RWPE2 (cell line): Measurements from ENCODE around the gene GPR34.

Source experiments
- ATAC-seq: fragments of 200-7000 bp; cut with Tn5 transposase; 3 replicates; pipeline ENCODE4 v1.9.1; 2021; ENCODE audit warnings: low read depth
- DNase-seq: peaks from one replicate; pipeline ENCODE4 v3.0.0-alpha.2; 2020; ENCODE audit warnings: low spot score
- H3K27ac ChIP-seq: fragments of 450-650 bp; 2 replicates; pipeline ENCODE4 v1.5.1; 2017; ENCODE audit warnings: mild to moderate bottlenecking; ENCODE audit not compliant: poor library complexity, severe bottlenecking
- H3K27me3 ChIP-seq: fragments of 250-450 bp; sonication (Bioruptor Pico); 2 replicates; pipeline ENCODE4 v1.5.1; 2021; ENCODE audit warnings: mild to moderate bottlenecking, moderate library complexity; ENCODE audit not compliant: insufficient read depth, poor library complexity, severe bottlenecking
- H3K36me3 ChIP-seq: fragments of 250-450 bp; sonication (Bioruptor Pico); 2 replicates; pipeline ENCODE4 v1.5.1; 2020; ENCODE audit warnings: low read depth, mild to moderate bottlenecking, moderate library complexity
- H3K4me1 ChIP-seq: fragments of 250-450 bp; sonication (Bioruptor Pico); 2 replicates; pipeline ENCODE4 v1.5.1; 2021; ENCODE audit warnings: mild to moderate bottlenecking, moderate library complexity; ENCODE audit not compliant: insufficient read depth, poor library complexity, severe bottlenecking
- H3K4me3 ChIP-seq: fragments of 250-450 bp; sonication (Bioruptor Pico); 2 replicates; pipeline ENCODE4 v1.5.1; 2021; ENCODE audit warnings: mild to moderate bottlenecking, moderate library complexity; ENCODE audit not compliant: severe bottlenecking
- H3K9me3 ChIP-seq: fragments of 250-450 bp; sonication (Bioruptor Pico); 2 replicates; pipeline ENCODE4 v1.5.1; 2021; ENCODE audit warnings: mild to moderate bottlenecking, moderate library complexity; ENCODE audit not compliant: severe bottlenecking
- TF ChIP-seq, protein P1 (sequence below): fragments of 450-650 bp; IDR thresholded peaks from one replicate; pipeline ENCODE4 v1.5.1; 2017; ENCODE audit warnings: mild to moderate bottlenecking, moderate library complexity; ENCODE audit not compliant: poor library complexity, severe bottlenecking

GPR34 gene

DNA sequence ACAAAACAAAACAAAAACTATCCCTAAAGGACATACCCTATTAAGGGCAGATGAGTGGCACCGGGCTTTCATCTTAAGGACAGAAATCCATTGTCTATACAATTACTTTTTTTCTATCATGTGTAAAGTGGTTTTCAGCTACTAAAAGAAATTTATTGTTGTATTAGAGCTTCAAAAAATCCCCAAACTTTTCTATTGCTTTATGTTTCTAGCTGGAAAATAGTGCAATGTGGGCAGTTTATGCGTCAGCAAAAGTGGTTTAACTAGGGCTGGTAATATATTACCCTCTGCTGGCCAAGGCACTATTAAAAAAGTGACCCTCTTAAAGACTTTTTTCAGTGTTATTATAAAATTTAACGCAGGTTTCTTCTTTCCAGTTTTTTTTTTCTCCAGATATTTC lies 19.7 kb downstream of the GPR34 start:
- Histone ChIP-seq H3K27ac (no peak overlapping the region), H3K4me3 (no peak overlapping the region), H3K9me3 (no peaks in the 10 kb centered on the region), H3K27me3 (no peaks in the 10 kb centered on the region), H3K36me3 (no peaks in the 10 kb centered on the region), H3K4me1 (no peaks in the 10 kb centered on the region)
- ATAC-seq (no peak), DNase-seq (no peak)
- TF ChIP-seq, protein P1, sequence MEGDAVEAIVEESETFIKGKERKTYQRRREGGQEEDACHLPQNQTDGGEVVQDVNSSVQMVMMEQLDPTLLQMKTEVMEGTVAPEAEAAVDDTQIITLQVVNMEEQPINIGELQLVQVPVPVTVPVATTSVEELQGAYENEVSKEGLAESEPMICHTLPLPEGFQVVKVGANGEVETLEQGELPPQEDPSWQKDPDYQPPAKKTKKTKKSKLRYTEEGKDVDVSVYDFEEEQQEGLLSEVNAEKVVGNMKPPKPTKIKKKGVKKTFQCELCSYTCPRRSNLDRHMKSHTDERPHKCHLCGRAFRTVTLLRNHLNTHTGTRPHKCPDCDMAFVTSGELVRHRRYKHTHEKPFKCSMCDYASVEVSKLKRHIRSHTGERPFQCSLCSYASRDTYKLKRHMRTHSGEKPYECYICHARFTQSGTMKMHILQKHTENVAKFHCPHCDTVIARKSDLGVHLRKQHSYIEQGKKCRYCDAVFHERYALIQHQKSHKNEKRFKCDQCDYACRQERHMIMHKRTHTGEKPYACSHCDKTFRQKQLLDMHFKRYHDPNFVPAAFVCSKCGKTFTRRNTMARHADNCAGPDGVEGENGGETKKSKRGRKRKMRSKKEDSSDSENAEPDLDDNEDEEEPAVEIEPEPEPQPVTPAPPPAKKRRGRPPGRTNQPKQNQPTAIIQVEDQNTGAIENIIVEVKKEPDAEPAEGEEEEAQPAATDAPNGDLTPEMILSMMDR = no peak

DNA sequence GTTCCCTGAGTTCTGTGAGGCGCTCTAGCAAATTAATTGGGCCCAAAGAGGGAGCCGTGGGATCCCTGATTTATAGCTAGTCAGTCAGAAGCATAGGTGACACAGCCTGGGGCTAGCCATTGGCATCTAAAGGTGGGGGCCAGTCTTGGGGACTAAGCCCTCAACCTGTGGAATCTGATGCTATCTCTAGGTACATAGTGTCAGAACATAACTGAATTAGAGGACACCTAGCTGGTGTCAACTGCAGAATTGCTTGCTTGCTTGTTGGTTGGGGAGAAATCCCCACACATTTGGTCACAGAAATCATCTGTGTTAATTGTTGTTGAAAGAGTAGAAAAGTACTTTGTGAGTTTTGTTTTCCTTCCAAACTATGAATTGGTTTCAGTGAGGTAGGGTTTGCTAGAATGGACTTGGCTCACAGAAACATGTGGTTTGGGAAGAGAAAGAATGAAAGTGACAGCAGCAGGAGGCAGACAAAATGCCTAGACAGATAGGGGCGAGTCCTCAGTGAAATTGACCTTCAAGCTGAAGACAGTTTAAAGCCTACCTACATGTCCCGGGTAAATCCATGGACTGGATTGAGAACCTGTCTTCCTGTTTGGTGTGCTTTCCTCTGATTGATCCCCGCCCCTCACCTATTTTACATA lies 22.4 kb downstream of the GPR34 start:
- Histone ChIP-seq H3K27ac (no peak overlapping the region), H3K27me3 (no peaks in the 10 kb centered on the region), H3K9me3 (no peaks in the 10 kb centered on the region), H3K36me3 (no peaks in the 10 kb centered on the region), H3K4me1 (no peaks in the 10 kb centered on the region), H3K4me3 (no peak overlapping the region)
- ATAC-seq (no peak), DNase-seq (no peak)
- TF ChIP-seq, protein P1 = no peak

DNA sequence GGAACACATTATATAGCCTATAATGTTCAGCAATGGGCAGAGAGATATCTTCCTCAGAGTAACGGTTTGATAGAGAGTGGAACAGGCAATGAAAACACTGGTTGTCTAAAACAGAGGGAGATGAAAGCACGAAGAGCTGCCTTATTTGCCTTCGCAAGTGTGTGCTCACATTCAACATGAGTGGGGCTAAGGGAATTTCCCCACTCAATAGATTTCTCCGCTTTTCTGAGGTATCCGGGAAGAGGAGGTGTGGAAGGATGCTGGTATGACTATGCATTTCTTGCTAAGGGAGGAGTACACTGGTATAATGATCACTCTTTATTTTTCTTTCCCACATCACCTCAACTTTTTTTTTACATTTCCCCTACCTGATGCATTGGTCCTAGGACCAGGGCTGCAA lies 27.4 kb downstream of the GPR34 start:
- H3K4me1 ChIP-seq = no peaks in the 10 kb centered on the region
- H3K27ac ChIP-seq = no peak overlapping the region
- ATAC-seq (no peak), DNase-seq (no peak)
- TF ChIP-seq, protein P1 = no peak
- no peak overlapping the region for H3K4me3 ChIP-seq
- no peaks in the 10 kb centered on the region for H3K36me3 ChIP-seq
- H3K9me3 ChIP-seq = no peaks in the 10 kb centered on the region
- no peaks in the 10 kb centered on the region for H3K27me3 ChIP-seq

DNA sequence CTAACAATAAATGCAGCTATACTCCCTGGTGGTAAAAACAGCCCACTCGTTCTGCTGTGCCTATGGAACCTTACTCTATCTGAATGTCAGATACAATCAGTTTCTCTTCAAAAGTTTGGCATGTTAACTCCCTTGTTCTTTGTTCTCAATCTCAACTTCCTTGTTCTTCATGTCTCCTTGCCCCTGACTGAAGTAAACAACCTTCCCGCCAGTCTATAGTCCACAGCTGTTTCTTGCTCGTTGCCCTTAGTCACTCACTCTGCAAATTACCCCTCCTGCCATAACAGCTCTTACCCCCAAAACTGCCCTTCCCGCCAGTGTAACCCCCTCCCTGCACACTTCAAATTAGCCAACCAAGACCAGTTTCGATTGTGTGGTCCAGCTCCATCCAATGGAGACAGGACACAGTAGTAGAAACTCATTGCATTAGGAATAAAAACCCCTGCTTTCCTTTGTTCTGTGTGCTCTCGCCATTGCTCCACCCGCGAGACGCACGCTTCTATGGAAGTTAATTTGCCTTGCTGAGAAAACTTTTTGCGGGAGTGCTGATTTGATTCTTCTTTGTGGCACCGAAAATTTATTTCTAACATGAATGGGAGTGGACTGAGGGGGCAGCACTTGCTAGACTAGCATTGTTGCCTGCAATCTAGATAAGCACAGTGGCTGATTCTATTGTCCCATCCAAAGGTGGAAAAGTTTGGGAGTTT lies 28.1 kb downstream of the GPR34 start:
- ATAC-seq (no peak), DNase-seq (no peak)
- no peaks in the 10 kb centered on the region for H3K27me3 ChIP-seq
- no peaks in the 10 kb centered on the region for H3K36me3 ChIP-seq
- no peaks in the 10 kb centered on the region for H3K9me3 ChIP-seq
- H3K27ac ChIP-seq = no peak overlapping the region
- TF ChIP-seq, protein P1 = no peak
- H3K4me1 ChIP-seq = no peaks in the 10 kb centered on the region
- H3K4me3 ChIP-seq = no peak overlapping the region
